ENCODE data around the gene SAMHD1. TPM values are rescaled to one million over a fixed set of nuclear protein-coding genes. Genes with fewer than 3 reads are reported as not detected.

SAMHD1 gene
- total and polyA plus RNA-seq, 2 of the 13 experiments (the other 11 are each of a cell fraction or from before 2014, with no cell fraction given): 16.9 to 43.5 TPM

DNA sequence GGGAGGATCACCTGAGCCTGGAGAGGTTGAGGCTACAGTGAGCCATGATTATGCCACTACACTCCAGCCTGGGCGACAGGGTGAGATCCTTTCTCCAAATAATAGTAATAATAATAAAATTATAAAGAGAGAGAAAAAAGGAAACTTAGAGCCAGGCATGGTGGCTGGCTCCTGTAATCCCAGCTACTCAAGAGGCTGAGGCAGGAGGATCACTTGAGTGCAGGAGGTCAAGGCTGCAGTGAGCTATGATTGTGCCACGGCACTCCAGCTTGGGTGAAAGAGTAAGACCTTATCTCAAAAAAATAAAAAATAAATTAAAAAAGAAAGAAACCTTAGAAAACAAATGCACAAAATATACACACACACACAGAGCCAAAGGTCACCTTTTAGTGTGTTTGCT, 5.2 kb upstream of the SAMHD1 start:
- no peak overlapping the region for H3K27ac ChIP-seq (ENCODE audit: extremely low read length, insufficient read depth, low read length)
- no peak overlapping the region for H3K9ac ChIP-seq (ENCODE audit: insufficient read depth, low read depth, low read length)
- POLR2A ChIA-PET: interaction anchor here (1.6 kb wide), 1 partner anchor 139 kb away, joined by 3 read pairs; the partner anchor contains the start of gene RBL1
- no TSS peak for BruUV-seq (replicated peaks)
- H3K36me3 ChIP-seq (replicated peaks in 1 of 2; ENCODE audit: control insufficient read depth in 1 of 2, insufficient read depth in 2 of 2, low read length in 2 of 2): no peaks in the 10 kb centered on the region
- peaks cover under 1% of the 10 kb centered on the region; the same call in 1 of the 2 replicates for H3K9me3 ChIP-seq (ENCODE audit: low read length)
- H4K20me1 ChIP-seq (ENCODE audit: insufficient read depth, low read length): no peaks in the 10 kb centered on the region
- no peak for FAIRE-seq
- 46% methylated on average over 2 of the region's 2 CpGs for WGBS (ENCODE audit: low lambda C conversion rate)
- H3K4me3 ChIP-seq (replicated peaks in 1 of 3; ENCODE audit: insufficient read depth in 1 of 3, low read depth in 2 of 3, low read length in 3 of 3): no peak overlapping the region
- peak overlapping the region; percentile 43; the same call in 1 of the 2 replicates for H3K4me2 ChIP-seq (ENCODE audit: low read depth, low read length)
- no peaks in the 10 kb centered on the region for H3K79me2 ChIP-seq (ENCODE audit: insufficient read depth, low read length)
- no peak overlapping the region for H2AFZ ChIP-seq (ENCODE audit: low read length)
- intact Hi-C loops (cut with micrococcal nuclease; ENCODE audit: unreplicated experiment): loop anchor here (10.0 kb wide), 1 partner anchor 138 kb away; the partner anchor contains the start of gene RBL1
- peaks cover 93% of the 10 kb centered on the region for H3K4me1 ChIP-seq (ENCODE audit: insufficient read depth, low read length)
- CTCF ChIA-PET (ENCODE audit: low intra/inter-chr PET ratio, low total read pairs): no interaction called here
- in situ Hi-C loops (cut with HindIII; ENCODE audit: extremely low pct_ligation_motif_present, low pct_unique_long_range_greater_than_20kb): no loop called here
- ATAC-seq: no peak
- no peak for DNase-seq (ENCODE audit: low spot score)
- no peaks in the 10 kb centered on the region; a peak in 1 of 5 replicates for H3K27me3 ChIP-seq (ENCODE audit: control insufficient read depth in 1 of 2, insufficient read depth in 2 of 2, low read length in 2 of 2)
- TF ChIP-seq ARHGAP35 (CRISPR knock-in tag; IDR thresholded peaks at IDR 0.05; ENCODE audit: borderline replicate concordance) (no peak), ATF1 (CRISPR knock-in tag; IDR thresholded peaks at IDR 0.05) (no peak), KAT2B (IDR thresholded peaks at IDR 0.05; ENCODE audit: borderline replicate concordance, low read depth, low read length) (no peak), FOXM1 (CRISPR knock-in tag; IDR thresholded peaks at IDR 0.05) (no peak), ZFP90 (CRISPR knock-in tag; IDR thresholded peaks at IDR 0.05; ENCODE audit: borderline replicate concordance) (peak; percentile 91; the same call in 1 of the 2 replicates), NR2C2 (CRISPR knock-in tag; IDR thresholded peaks at IDR 0.05; ENCODE audit: borderline replicate concordance) (no peak), ZNF547 (CRISPR knock-in tag; IDR thresholded peaks at IDR 0.05) (no peak), CBX1 (IDR thresholded peaks at IDR 0.05; ENCODE audit: low read depth) (no peak), ZNF225 (CRISPR knock-in tag; IDR thresholded peaks at IDR 0.05) (no peak), NR2F1 (CRISPR knock-in tag; IDR thresholded peaks at IDR 0.05) (peak in 1 of 2 experiments; percentile 29; a peak in 1 of 4 replicates)
- TF ChIP-seq, protein P1, sequence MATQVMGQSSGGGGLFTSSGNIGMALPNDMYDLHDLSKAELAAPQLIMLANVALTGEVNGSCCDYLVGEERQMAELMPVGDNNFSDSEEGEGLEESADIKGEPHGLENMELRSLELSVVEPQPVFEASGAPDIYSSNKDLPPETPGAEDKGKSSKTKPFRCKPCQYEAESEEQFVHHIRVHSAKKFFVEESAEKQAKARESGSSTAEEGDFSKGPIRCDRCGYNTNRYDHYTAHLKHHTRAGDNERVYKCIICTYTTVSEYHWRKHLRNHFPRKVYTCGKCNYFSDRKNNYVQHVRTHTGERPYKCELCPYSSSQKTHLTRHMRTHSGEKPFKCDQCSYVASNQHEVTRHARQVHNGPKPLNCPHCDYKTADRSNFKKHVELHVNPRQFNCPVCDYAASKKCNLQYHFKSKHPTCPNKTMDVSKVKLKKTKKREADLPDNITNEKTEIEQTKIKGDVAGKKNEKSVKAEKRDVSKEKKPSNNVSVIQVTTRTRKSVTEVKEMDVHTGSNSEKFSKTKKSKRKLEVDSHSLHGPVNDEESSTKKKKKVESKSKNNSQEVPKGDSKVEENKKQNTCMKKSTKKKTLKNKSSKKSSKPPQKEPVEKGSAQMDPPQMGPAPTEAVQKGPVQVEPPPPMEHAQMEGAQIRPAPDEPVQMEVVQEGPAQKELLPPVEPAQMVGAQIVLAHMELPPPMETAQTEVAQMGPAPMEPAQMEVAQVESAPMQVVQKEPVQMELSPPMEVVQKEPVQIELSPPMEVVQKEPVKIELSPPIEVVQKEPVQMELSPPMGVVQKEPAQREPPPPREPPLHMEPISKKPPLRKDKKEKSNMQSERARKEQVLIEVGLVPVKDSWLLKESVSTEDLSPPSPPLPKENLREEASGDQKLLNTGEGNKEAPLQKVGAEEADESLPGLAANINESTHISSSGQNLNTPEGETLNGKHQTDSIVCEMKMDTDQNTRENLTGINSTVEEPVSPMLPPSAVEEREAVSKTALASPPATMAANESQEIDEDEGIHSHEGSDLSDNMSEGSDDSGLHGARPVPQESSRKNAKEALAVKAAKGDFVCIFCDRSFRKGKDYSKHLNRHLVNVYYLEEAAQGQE (IDR thresholded peaks at IDR 0.05; ENCODE audit: borderline replicate concordance in 1 of 2, low read depth in 1 of 2, low read length in 2 of 2): no peak
- TF ChIP-seq, protein P2, sequence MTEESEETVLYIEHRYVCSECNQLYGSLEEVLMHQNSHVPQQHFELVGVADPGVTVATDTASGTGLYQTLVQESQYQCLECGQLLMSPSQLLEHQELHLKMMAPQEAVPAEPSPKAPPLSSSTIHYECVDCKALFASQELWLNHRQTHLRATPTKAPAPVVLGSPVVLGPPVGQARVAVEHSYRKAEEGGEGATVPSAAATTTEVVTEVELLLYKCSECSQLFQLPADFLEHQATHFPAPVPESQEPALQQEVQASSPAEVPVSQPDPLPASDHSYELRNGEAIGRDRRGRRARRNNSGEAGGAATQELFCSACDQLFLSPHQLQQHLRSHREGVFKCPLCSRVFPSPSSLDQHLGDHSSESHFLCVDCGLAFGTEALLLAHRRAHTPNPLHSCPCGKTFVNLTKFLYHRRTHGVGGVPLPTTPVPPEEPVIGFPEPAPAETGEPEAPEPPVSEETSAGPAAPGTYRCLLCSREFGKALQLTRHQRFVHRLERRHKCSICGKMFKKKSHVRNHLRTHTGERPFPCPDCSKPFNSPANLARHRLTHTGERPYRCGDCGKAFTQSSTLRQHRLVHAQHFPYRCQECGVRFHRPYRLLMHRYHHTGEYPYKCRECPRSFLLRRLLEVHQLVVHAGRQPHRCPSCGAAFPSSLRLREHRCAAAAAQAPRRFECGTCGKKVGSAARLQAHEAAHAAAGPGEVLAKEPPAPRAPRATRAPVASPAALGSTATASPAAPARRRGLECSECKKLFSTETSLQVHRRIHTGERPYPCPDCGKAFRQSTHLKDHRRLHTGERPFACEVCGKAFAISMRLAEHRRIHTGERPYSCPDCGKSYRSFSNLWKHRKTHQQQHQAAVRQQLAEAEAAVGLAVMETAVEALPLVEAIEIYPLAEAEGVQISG (CRISPR knock-in tag; IDR thresholded peaks at IDR 0.05): no peak
